ACC112 (cell line): ENCODE measurements around the gene CTDNEP1.

Experiments used
- H2AFZ ChIP-seq: fragments of 200-600 bp; sonication (generic); one replicate; pipeline ENCODE4 v1.6.0; 2017; ENCODE audit warnings: antibody characterized with exemption, low read length; ENCODE audit not compliant: unreplicated experiment
- H3K27ac ChIP-seq: fragments of 200-600 bp; sonication (generic); 2 replicates; pipeline ENCODE4 v1.5.1; 2014; ENCODE audit warnings: low read depth, mild to moderate bottlenecking, antibody characterized with exemption, low read length, moderate library complexity
- H3K27me3 ChIP-seq: fragments of 200-600 bp; sonication (generic); 2 replicates; pipeline ENCODE4 v1.6.1; 2014; ENCODE audit warnings: mild to moderate bottlenecking, antibody characterized with exemption, low read length, moderate library complexity, mixed read lengths; ENCODE audit not compliant: insufficient read depth
- H3K36me3 ChIP-seq: fragments of 200-600 bp; sonication (generic); 2 replicates; pipeline ENCODE4 v1.6.1; 2016; ENCODE audit warnings: mild to moderate bottlenecking, antibody characterized with exemption, low read length, moderate library complexity, mixed read lengths; ENCODE audit not compliant: insufficient read depth
- H3K4me1 ChIP-seq: fragments of 200-600 bp; sonication (generic); one replicate; pipeline ENCODE4 v1.6.1; 2016; ENCODE audit warnings: low read length, mixed read lengths; ENCODE audit not compliant: insufficient read depth, unreplicated experiment, control insufficient read depth
- H3K4me3 ChIP-seq: fragments of 200-600 bp; sonication (generic); 2 replicates; pipeline ENCODE4 v1.5.1; 2014; ENCODE audit warnings: mild to moderate bottlenecking, low read depth, low read length
- H3K79me2 ChIP-seq: fragments of 200-600 bp; sonication (generic); one replicate; pipeline ENCODE4 v1.6.0; 2016; ENCODE audit warnings: low read length; ENCODE audit not compliant: control insufficient read depth, unreplicated experiment, insufficient read depth

CTDNEP1 gene

DNA sequence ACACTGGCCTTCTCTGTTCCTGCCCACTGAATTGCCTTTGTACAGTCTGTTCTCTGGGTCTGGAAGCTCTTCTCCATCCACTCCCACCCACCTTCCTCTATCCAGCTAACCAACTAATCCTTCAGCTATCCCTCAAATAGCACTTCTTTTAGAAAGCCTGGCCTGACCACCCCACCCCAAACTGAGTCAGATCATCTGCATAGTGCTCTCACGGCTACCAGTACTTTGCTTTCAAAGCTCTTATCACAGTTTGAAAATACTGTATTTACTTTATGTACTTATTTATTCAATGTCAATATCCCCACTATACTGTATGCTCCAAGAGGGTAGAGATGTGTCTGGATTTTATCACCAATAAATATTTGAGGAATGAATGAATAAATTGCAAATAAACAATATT, 15.2 kb upstream of the CTDNEP1 start:
- no peak overlapping the region for H3K4me3 ChIP-seq
- peak overlapping the region; percentile 46 for H3K27ac ChIP-seq
- no peak overlapping the region for H2AFZ ChIP-seq
- no peaks in the 10 kb centered on the region for H3K36me3 ChIP-seq
- H3K27me3 ChIP-seq, result peaks cover 9% of the 10 kb centered on the region
- H3K79me2 ChIP-seq, result no peaks in the 10 kb centered on the region
- H3K4me1 ChIP-seq, result peaks cover 17% of the 10 kb centered on the region

DNA sequence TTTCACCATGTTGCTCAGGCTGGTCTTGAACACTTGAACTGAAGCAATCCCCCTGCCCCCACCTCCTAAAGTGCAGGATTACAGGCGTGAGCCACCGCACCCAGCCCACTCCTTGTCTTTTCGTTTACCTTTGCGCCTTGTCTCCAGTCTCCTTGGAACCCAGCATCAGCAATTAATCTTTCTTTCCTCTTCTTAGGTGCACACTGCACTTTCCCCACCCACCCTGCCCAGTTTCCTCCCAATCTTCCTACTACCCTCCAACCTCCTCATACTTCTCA, 12.2 kb upstream of the CTDNEP1 start:
- no peaks in the 10 kb centered on the region for H3K79me2 ChIP-seq
- H2AFZ ChIP-seq, result no peak overlapping the region
- no peak overlapping the region for H3K4me3 ChIP-seq
- peaks cover 26% of the 10 kb centered on the region for H3K4me1 ChIP-seq
- H3K36me3 ChIP-seq, result peaks cover 8% of the 10 kb centered on the region
- peak overlapping the region; percentile 74 for H3K27ac ChIP-seq
- H3K27me3 ChIP-seq, result peaks cover 16% of the 10 kb centered on the region

DNA sequence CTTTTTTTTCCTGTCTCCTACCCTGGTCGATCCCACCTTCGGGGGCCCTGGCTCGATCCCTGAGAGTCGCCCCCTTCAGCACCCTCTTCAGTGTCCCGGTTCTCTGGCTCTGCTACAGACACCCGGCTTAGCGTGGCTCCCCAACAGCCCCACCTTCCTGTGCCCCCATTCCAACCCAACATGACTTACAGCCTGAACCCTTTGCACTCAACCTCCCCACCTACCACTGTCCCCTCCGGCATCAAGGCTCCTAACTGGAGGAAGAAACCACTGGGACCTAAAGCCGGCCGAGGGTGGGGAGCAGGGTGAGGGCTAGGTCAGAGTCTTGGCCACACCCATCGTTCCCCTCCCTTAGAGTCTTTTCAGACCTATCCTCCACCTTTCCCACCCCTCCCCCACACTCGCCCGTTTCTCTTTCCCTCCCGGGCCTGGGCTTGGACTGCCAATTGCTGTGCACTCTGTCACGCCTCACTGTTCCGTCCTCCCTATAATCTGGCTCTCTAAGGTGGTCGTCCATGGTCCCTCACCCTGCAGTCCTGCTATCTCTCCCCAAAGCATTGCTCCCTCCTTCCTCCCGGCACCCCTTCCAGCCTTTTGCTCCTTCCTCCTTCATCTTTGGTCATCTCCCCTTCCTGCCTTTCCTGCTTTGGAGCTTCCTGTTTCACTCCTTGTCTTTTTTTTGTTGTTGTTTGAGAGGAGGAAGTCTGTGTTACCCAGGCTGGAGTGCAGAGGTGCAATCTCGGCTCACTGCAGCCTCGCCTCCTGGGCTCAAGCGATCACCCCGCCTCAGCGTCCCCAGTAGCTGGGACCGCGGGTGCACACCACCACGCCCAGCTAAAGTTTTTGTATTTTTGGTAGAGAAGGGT, 11.6 kb upstream of the CTDNEP1 start:
- H3K27me3 ChIP-seq, result peaks cover 16% of the 10 kb centered on the region
- peak overlapping the region; percentile 48 for H2AFZ ChIP-seq
- H3K4me3 ChIP-seq, result peak overlapping the region; percentile 51; the same call in 1 of the 2 replicates
- peaks cover 29% of the 10 kb centered on the region for H3K4me1 ChIP-seq
- peaks cover 12% of the 10 kb centered on the region for H3K36me3 ChIP-seq
- no peaks in the 10 kb centered on the region for H3K79me2 ChIP-seq
- H3K27ac ChIP-seq, result no peak overlapping the region

DNA sequence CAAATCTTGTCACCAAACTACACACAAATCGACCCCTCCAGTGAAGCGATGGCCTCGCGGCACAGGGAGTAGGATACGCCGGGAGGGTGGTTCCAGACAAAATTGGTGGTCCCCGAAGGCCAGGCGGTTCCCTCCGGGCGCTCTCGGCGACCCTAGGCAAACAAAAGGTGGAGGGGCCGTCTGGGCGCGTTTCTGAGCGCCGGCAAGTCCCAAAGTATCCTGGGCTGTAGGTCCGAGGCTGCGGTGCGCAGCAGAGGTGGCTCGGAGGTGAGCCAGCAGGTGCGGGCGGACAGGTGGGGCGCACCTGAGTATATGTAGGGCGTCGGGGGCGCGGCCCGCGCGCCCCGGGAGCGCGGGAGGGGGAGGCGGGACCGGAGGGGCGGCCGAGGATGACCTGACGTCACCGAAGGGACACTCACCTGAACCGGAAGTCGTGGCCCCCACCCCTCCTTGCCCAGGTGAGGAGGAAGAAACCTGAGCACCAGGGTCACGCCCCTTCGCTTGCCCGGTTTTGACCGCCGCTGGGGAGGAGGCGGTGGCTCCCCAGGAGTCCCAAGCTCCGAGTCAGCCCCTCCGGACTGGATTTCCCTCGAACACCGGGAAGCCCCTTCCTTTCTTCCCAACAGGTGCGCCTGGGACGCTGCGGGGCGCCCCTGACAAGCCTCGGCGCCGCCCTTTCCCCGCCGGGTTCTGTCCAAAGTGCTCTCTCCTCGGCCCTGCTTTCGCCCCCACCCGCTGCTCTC, 10.8 kb upstream of the CTDNEP1 start, which contains the start of gene CLDN7:
CLDN7 (minus strand) TSS at position 287 of the 743 bp plus-strand sequence. CDS start 435 bp downstream, outside the sequence.
- Histone ChIP-seq H3K27me3 (peaks cover 16% of the 10 kb centered on the region), H2AFZ (peak within 1 kb of the TSS; percentile 56), H3K79me2 (no peaks in the 10 kb centered on the region), H3K36me3 (peaks cover 12% of the 10 kb centered on the region), H3K4me3 (peak within 1 kb of the TSS; percentile 59), H3K27ac (no peak within 1 kb of the TSS), H3K4me1 (peaks cover 29% of the 10 kb centered on the region)

DNA sequence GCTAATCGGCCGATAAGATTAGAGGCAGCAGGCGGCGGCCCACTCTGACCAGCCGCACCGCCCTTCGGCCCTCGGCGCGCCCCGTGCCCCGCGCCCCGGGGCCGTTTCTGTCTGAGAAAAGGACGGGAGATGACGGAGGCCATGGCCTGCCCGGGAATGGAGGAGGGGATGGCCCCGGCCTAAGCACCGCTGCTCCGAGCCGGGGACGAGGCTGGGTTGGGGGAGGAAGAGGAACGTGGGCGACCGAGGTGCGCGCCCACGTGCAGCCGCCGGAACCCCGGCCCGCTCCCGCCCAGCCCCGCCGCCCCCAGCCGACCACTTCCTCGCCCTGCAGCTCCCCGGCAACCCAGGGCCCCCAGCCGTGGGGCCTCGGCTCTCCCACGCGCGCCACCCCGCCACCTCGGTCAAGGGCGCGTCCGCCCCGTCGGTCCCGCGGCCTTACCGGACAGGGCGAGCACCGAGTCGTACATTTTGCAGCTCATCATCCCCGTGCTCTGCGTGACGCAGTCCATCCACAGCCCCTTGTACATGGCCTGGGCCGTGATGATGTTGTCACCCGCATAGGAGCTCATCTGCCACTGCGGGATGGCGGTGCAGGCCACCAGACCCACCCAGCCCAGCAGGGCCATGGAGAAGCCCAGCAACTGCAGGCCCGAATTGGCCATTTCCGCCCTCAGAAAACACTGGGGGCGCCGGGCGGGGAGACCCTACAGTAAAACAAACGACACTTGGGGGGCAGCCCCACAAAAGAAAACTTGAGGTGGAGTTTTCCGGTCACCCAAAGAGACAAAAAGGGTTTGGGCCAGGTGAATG, 10.1 kb upstream of the CTDNEP1 start:
- peaks cover 12% of the 10 kb centered on the region for H3K36me3 ChIP-seq
- H3K79me2 ChIP-seq, result no peaks in the 10 kb centered on the region
- peaks cover 29% of the 10 kb centered on the region for H3K4me1 ChIP-seq
- H3K27ac ChIP-seq, result no peak overlapping the region
- H2AFZ ChIP-seq, result peak overlapping the region; percentile 56
- H3K4me3 ChIP-seq, result peak overlapping the region; percentile 59
- peaks cover 16% of the 10 kb centered on the region for H3K27me3 ChIP-seq

DNA sequence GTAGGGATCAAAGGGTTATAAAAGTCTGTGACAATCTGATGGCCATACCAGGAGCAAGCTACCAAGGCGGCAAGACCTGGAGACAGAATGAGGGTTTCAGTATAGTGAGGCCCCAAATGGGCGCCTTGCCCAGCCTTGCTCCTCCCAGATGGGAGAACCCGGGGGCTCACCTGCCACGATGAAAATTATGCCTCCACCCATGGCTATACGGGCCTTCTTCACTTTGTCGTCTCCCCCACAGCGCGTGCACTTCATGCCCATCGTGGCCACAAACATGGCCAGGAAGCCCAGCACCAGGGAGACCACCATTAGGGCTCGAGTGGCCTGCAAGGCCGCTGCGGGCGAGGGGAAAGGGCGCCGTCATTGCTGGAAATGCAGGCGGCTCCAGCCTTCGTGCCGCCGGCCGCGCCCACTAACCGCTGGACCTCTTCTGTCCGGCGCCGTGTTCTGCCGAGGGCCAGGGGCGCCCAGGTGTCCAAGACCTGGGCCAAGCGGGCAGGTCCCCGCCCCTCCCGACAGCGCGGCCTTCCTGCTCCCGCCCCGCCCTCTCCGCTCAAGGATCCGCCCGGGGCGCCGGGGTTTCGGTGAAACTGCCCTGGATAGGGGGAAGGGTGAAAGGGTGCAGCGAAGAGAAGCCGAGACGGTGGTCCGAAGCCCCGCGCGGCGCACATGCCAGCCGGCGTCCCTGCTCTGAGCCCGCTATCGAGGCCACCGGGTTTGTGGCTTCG, 9.3 kb upstream of the CTDNEP1 start:
- Histone ChIP-seq H3K27ac (no peak overlapping the region), H3K4me3 (peak overlapping the region; percentile 59), H3K36me3 (peaks cover 12% of the 10 kb centered on the region), H3K4me1 (peaks cover 25% of the 10 kb centered on the region), H2AFZ (peak overlapping the region; percentile 56), H3K27me3 (peaks cover 16% of the 10 kb centered on the region), H3K79me2 (no peaks in the 10 kb centered on the region)

DNA sequence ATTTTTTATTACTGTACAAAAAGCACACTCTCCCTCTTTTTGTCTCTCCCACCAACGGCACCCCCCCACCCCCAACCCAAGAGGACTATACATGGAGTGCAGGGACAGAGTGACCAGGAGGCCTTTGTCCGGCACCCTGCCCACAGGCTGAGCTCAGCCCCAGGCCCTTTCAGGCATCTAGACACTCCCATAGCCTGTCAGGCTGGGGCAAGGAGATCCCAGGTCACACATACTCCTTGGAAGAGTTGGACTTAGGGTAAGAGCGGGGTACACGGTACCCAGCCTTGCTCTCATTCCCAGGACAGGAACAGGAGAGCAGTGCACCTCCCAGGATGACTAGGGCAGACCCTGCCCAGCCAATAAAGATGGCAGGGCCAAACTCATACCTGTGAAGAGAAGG, 8.6 kb upstream of the CTDNEP1 start:
- Histone ChIP-seq H3K27ac (no peak overlapping the region), H3K4me1 (peaks cover 24% of the 10 kb centered on the region), H3K4me3 (no peak overlapping the region), H3K79me2 (no peaks in the 10 kb centered on the region), H2AFZ (no peak overlapping the region), H3K36me3 (peaks cover 14% of the 10 kb centered on the region), H3K27me3 (peaks cover 16% of the 10 kb centered on the region)

DNA sequence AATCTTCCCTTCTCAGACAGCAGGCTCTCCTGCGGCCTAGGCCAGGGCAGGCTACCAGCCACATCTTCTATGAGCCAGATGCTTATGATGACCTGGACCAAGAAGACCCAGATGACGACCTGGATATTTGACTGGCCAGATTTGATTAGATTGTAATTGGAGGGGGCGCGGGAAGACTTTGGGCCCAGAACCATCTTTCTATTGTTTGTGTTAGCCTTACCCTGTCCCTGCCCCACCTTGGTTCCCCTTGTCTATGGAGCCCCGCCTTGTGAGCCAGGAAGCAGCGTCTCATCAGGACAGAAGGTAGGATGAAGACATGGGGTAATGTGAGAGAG, 8.0 kb upstream of the CTDNEP1 start:
- Histone ChIP-seq H3K4me1 (peaks cover 24% of the 10 kb centered on the region), H3K79me2 (no peaks in the 10 kb centered on the region), H3K36me3 (peaks cover 16% of the 10 kb centered on the region), H3K27ac (peak overlapping the region; percentile 52), H2AFZ (no peak overlapping the region), H3K27me3 (peaks cover 16% of the 10 kb centered on the region), H3K4me3 (peak overlapping the region; percentile 25; the same call in 1 of the 2 replicates)

DNA sequence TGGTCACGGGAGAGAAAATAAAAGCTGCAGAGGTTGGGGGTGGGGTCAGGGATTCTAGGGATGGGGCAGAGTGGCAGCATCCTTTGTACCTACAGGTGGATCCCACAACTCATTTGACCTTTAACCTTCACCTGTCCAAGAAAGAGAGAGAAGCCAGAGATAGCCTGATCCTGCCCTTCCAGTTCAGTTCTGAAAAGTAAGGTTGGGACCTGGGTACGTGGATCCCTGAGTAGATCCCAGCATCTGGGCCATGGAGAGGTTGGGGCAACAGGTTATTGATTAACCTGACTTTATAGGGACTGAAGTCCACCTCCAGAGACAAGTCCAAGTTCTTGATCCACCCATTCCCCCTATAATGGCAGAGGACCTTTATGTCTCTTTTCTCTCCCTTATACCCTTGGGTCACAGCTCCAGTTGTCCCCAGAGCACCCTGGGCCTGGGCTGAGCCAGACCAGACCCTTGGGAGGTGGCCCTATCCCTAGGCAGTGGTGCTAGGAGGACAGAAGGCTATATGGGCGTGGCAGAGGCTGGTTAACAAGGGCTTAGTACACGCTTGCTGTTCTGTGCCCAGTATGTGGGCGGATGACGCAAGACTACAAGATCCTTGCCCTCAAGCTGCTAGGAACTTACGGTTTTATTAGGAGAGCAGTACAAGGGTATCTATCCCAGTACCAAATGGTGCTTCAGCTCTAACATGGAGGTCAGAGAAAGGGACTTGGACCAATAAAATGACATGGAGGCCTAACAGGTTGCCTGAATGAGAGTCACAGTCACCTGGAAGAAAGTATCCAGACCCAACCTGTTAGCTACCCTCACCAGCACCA, 7.4 kb upstream of the CTDNEP1 start:
- H3K4me1 ChIP-seq, result peaks cover 19% of the 10 kb centered on the region
- H3K4me3 ChIP-seq, result peak overlapping the region; percentile 25; the same call in 1 of the 2 replicates
- peaks cover 5% of the 10 kb centered on the region for H3K79me2 ChIP-seq
- H2AFZ ChIP-seq, result no peak overlapping the region
- peaks cover 16% of the 10 kb centered on the region for H3K27me3 ChIP-seq
- H3K36me3 ChIP-seq, result peaks cover 21% of the 10 kb centered on the region
- peak overlapping the region; percentile 52 for H3K27ac ChIP-seq
